ENCODE data around the gene WSCD1.

WSCD1 gene

DNA sequence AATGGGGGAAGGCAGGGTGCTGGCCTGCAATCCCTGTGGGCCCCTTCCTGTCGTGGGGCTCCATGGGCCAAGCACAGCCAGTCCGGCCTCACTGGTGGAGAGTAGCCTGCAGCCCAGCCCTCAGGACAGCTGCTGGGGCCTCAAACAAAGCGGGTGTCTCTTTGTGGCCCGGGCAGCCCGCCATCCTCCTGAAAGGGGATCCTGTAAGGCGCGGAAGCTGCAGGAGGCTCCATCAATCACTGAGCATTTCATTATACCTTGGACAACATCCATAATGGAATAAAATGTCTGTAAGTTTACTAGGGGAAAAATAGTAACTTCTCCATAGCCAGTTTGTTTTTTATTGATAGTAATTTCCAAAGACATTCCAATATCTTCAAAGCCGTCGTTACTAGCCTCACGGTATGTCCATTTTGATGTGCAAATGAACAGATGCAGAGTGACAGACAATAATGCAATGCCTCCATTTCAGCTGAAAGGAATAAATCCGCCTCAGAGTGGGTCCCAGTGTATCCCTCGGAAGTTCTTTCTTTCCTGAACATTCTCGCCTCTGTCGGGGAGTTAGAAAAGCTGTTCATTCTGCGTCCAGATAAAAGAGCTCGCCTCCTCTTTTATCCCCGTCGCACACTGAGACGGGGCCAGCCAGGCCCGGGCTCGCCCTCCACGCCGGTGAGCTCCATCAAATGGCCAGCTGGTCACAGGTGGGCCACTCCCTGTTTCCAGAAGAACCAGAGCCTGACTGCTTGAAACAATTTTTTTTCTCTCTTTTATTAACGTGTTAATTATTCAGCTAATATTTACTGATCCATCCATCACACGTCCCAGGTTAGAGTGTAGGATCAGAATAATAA is 14.4 kb downstream of the WSCD1 start:
- DNase-seq (ENCODE audit: low read depth in 2 of 2, low spot score in 1 of 2): no peak

DNA sequence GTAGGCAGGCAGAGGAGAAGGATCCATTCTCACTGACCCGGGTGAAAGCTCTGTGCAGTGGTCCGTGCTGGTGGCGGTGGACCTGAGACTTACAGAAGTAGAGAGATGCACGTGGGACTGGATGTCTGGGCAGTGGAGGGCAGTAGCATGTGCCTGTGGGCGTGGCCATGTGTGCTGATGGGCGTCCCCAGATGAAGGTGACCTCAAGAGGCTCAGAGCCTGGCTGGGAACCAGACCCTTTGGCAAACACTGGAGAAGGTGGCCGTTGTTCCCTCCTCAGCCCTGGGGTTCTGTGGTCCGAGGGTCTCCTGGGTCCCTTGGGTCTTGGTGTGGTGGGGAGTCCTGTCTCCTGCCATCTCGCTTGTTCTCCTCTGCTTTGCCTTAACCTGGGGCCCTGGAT is 15.6 kb downstream of the WSCD1 start:
- no peak for DNase-seq (ENCODE audit: low read depth in 2 of 2, low spot score in 1 of 2)

DNA sequence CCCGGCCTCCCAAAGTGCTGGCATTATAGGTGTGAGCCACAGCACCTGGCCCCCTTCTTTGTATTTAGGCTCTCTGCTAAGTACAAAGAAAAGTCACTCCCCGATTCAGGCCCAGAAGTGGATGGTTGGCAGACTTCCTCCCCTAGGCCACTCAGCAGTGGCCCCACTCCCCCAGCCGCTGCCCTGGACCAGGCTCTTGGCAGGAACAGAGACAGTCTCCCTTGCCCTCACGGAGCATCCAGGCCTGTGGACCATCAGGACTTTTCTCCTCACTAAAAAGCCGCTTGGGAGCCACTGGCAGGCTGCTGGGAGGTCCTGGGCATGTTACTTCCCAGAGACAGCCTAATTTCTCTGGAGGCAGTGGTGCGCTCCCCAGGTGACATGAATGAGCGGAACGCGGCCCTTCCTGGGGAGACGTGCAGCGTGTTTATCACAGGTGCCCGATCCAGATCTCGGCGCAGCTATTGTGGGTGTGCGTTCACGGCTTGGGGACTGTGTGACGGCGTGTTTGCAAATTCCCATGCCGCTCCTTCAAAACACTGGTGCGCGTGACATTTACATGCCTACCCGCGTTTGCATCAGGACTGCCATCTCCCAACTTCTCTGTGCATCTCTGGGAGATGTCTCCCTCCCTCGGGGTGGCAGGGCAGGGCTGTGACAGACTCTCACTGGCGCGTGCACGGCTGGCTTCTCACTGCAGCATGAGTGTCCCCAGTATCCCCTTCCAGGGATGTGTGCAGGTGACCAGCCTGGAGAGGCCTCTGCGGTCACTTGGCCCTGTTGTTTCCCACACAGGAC is 16.6 kb downstream of the WSCD1 start:
- no peak for DNase-seq (ENCODE audit: low read depth in 2 of 2, low spot score in 1 of 2)

DNA sequence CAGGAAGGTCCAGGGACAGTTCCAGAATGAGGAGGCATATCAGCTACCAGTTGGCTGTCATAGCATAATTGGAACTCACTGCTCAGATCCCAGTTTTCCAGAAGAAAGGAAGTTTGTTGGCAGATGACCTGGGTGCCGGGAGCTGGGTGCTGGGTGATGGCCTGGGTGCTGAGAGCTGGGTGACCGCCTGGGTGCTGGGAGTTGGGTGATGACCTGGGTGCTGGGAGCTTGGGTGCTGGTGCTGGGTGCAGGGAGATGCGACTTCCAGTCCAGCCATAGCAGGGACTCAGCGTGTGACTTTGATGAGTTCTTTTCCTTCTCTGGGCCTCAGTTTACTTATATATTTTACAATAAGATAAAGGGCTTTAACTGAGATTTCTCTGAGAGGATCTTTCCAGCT is 18.0 kb downstream of the WSCD1 start:
- DNase-seq (ENCODE audit: low read depth in 2 of 2, low spot score in 1 of 2): no peak

DNA sequence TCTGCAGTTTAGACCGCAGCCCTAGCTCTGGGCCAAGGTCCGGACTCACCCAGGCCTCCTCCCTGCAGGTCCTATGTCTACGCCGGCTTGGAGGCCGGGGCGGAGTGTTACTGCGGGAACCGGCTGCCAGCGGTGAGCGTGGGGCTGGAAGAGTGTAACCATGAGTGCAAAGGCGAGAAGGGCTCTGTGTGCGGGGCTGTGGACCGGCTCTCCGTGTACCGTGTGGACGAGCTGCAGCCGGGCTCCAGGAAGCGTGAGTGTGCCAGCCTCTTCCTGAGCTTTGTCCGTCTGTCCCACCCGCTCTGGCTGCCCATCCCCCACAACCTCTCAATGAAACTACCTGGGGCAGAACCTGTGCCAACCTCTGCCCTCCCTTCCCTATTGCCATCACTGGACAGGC is 20.1 kb downstream of the WSCD1 start:
- no peak for DNase-seq (ENCODE audit: low read depth in 2 of 2, low spot score in 1 of 2)

DNA sequence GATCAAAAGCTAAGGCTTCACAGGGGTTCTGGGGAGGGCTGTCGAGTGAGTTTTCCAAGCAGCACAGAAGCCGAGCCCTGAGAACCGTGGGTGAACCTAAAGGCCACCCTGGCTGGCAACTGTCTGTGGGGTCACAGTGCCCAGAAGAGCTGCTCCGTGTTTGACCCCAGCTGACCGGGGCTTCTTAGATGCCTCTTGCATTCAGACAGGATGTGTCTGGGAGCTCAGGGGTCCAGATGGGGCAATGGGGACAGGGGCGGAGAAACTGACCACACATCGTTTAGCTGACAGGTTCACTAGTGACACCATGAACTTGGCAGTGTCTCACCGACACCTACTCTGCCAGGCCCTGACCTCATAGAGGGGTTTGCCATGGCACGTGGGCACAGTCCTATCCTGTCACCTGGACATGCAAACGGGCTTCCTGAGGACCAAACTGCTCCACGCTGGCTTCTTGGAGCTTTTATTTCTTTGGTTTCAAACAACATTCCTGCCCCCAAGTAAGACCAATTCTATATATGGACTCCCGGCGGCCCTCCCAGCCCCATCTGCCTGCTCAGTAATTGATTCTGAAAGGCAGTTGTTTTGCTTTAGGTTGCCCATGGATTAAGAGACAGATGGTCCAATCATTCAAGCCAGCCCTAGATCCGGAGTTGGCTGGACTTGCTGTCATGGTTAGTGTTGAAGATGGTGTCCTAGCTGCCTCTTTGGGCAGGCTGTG is 22.2 kb downstream of the WSCD1 start:
- DNase-seq (ENCODE audit: low read depth in 2 of 2, low spot score in 1 of 2): no peak

DNA sequence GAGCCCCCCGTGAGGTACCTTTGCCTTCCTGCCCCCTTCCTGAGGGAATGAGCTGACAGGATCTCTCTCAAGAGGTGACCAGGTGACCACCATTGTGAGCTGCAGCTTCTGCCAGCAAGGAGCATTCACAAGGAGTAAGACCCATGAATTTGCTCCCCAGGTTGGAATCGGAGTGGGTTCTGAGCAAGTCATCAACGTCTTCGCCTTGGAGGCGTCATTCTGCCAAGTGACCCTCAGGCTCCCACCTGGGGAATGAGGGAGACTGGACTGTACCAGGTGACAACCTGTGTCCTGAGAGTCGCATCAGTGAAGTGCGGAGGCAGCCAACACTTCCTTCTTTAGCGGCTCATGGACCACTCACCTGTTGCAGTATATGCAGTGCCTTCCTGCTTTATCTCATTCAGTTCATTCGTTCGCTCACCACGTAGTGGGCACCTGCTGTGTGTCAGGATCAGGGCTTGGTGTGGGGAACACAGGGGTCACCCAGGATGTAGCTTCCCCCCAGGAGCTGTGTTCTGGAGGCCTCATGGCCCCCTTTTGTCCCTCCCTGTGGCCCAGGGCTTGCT is 22.8 kb downstream of the WSCD1 start:
- DNase-seq (ENCODE audit: low read depth in 2 of 2, low spot score in 1 of 2): no peak

DNA sequence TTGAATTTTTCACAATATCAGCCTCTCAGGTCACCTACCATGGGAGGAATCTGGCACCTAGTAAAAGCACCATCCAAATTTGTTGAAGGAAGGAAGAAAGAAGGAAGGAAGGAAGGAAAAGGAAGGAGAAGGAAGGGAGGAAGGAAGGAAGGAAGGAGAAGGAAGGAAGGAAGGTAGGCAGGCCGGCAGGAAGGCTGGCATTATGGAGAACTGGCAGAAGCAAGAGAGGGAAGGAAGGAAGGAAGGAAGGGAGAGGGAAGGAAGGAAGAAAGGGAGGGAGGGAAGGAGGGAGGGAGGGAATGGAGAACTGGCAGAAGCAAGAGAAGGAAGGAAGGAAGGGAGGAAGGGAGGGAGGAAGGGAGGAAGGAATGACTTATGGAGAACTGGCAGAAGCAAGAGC is 24.3 kb downstream of the WSCD1 start:
- no peak for DNase-seq (ENCODE audit: low read depth in 2 of 2, low spot score in 1 of 2)

DNA sequence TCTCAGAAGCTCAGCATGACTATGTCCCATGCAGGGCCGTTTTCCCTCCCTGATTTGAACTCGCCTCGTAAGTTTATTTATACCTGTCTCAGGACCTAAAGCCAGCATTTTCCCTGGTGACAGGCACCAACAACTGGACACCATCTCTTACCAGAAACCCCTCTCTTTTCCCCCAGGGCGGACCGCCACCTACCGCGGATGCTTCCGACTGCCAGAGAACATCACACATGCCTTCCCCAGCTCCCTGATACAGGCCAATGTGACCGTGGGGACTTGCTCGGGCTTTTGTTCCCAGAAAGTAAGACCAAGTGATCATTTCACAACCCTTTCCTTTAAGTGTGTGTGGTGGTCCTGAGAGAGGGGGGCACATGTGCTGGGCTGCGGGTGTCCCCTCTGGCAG is 24.7 kb downstream of the WSCD1 start:
- no peak for DNase-seq (ENCODE audit: low read depth in 2 of 2, low spot score in 1 of 2)

DNA sequence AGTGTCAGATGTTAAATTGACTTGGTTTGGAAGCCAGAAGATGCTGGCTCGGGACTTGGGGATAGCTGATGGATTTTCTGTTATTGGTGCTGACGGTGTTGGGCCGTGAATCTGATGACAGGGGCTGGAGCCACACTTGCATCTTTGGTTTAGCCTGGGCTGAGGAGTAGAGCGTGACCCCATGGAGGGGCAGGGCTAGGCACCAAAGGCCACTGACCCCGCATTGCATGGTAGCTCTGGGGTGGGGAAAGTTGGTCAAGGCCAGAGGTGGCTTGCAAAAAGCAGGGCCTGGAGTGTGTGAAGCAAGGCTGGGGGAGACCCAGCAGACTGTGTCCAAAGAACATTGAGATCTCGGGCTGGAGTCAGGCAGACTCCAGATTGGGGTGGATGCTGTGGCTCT is 25.3 kb downstream of the WSCD1 start:
- DNase-seq (ENCODE audit: low read depth in 2 of 2, low spot score in 1 of 2): no peak

DNA sequence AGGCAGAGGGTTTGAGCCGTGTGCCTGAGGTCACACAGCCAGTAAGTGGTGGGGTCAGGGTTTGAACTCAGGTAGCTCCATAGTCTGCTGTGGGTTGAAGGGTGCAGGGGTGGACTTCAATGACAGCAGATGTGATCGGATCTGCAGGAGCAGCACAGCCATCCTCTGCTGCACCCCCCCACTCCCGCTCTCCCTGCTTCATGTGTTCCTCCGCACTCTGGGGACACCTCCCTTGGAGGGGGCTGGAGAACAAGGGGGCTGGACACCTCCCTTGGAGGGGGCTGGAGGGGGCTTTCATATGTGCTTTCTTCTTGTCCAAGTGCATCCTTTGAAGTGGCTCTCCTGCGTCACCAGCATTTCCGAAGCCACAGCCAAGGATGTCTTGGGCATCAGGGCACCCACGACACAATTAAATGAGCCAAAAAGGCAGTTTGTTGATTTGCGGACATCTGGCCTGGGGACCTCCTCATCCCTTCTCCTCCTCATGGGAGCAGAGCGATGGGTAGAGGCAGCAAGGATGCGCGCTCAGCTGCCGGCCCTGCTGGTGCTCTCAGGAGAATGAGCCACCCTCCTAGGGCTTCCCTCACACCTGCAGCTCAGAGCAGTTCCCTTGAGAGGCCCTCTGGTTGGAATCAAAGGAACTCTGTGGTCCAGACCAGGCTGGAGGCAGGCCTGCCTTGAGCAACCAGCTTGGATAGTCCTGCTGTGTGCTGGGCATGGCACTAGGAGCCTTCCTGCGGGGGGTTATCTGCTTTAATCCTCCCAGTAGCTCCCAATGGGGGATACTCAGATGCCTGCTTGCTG is 26.2 kb downstream of the WSCD1 start:
- DNase-seq (ENCODE audit: low read depth in 2 of 2, low spot score in 1 of 2): no peak

DNA sequence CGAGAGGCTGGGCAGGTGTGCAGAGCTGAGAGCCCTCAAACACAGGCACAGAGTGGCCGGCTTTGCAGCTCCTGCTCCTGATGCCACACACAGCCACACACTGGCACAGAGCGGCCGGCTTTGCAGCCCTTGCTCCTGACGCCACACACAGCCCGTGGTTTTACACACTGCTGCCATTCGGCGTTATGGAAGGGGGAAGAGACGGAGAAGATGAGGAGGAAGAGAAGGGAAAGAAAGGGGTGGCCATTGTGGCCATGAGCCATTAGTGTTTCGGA is 26.8 kb downstream of the WSCD1 start:
- DNase-seq (ENCODE audit: low read depth in 2 of 2, low spot score in 1 of 2): no peak

DNA sequence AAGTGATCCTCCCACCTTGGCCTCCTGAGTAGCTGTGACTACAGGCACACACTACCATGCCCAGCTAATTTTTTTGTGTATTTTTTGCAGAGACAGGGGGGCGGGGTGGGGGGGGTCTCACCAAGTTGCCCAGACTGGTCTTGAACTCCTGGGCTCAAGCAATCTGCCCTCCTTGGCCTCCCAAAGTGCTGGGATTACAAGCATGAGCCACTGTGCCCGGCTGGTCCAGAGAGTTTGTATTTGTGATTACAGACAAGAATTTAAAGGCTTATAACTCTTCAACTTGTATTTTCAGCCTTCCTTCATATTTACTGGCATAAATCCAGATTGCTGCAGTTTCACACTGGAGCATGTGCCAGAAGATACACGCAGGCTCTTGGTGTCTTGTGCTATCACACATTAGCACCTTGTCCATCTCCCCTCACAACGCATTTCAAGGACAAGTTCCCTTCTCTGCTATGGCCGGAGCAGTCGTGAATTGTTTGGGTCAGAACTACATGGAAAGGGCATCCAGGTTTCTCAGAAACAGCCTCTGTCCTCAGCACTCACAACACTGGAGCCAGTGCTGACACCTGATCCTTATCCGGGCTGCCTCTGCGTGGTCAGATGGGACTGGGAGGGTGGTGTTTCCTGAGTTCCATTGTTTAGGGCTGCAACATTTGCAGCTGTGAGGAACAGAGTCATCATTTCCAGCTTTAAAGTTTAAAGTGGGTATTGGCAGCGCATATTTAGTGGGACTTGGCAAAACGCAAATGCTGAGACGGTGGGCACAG is 28.1 kb downstream of the WSCD1 start:
- no peak for DNase-seq (ENCODE audit: low read depth in 2 of 2, low spot score in 1 of 2)

DNA sequence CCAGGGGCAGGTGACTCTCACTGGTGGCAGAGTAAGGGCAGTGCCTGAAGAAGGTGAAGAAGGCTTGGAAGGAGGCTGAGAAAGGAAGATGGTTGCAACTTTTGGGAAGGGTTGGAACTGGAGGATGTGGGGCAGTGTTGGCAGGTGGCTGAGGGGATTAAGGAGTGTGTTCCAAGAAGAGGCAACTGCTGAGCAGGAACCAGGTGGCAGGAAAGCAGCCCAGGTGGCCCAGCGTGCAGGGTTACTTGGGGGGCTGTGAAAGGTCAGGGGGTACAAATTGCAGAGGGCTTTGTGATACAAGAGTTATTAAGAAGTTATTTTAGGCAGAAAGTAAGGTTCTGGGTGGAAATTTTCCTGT is 28.6 kb downstream of the WSCD1 start:
- no peak for DNase-seq (ENCODE audit: low read depth in 2 of 2, low spot score in 1 of 2)

DNA sequence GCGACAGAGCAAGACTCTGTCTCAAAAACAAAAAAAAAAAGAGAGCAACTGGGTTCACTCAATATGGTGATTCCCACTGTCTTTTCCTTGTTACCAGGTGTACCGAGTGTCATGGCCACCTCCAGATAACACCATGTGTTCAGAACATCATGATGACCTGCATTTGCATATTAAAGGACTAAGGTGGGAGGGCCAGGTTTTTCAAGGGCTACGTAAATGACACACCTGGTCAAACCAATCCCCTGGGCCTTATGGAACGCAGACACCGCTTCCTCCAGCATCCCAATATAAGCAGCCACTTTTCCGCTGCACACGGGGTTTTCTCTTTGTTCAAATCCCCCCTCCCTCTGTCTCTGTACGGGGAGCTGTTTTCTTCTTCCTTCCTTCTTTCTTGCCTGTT is 29.3 kb downstream of the WSCD1 start:
- DNase-seq (ENCODE audit: low read depth in 2 of 2, low spot score in 1 of 2): no peak

DNA sequence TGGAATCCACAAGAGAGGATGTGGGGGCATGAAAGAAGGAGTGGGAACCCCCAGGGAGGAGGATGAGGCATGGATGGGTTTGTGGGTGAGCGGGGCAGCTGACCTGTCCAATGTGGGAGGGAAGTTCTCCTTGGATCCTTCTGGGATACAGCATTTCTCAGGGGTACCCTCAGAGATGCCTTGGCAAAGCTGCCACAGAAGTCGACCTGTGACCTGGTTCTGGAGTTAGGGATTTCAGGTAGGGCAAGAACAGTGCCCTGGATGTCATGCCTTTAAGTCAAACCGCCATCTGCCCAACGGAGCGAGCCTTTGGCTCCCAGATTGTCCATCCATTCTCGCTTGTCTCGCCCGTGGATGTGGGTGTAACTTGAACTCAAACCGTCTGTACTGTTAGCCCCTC is 30.0 kb downstream of the WSCD1 start:
- DNase-seq (ENCODE audit: low read depth in 2 of 2, low spot score in 1 of 2): no peak

DNA sequence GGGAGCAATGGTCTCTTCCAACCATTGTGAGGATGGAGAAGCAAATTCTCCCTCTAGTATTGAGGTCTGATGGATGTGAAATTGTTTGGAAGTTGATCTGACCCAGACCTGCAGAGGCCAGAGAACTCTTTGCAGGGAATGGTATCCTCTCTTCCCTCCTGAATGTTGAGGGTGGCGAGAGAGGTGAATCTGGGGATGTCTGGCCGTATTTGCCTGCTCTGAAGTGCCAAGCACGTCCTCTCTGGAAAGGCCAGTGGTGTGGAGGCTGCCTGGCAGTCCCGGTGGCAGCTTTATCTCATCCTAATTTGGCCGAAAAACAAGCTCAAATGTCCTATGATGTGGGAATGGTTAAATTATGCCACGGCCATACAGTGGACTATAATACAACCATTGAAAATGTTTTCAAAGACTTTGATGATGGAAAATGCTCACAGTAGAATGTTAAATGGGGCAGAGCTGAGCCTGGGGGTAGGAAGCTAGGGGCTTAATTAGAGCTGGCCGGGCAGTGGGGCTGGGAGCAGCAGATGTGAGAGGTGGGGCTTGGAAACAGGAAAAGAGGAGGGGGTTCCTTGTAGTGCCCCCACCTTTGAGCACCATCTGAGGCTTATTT is 30.8 kb downstream of the WSCD1 start:
- no peak for DNase-seq (ENCODE audit: low read depth in 2 of 2, low spot score in 1 of 2)

DNA sequence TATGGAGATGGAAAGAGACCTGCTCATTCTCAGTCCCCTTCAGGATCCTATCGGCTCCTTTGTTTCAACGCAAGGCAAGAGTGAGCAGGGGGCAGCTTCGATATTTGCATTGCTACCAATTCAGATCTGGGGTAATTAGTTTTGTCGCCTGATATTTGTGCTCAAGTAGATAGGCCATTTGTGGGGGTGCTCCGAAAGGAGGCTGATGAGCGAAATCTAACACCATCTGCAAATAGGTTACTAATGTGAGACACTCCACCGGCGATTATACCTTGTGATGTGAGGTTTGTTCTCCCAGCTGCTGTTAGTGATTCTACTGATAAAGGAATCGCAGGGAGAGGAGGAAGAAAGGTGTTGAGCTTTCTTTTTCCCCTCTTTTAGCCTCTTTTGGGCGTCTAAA is 31.5 kb downstream of the WSCD1 start:
- no peak for DNase-seq (ENCODE audit: low read depth in 2 of 2, low spot score in 1 of 2)

DNA sequence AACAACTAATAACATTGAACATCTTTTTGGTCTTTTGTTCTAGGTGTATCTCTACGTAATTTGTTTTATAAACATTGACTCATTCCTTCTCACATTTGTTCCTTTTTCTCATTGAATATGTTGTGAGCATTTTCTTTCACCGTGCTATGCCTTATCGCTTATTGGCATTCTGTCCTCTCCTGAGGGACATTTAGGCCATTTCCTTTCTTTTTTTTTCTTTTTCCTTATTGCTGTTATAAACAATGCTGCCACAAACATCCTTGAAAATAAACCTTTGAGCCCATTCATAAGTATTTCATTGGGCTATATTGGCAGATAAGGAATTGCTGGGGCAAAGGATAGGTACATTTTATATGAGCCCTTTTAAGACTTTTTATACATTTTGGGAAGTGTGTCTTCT is 32.4 kb downstream of the WSCD1 start:
- no peak for DNase-seq (ENCODE audit: low read depth in 2 of 2, low spot score in 1 of 2)
